Suprapubic skin (tissue), 4 donors: ENCODE results near the gene SCCPDH. TPM values are rescaled to one million over a fixed set of nuclear protein-coding genes. Genes with fewer than 3 reads are reported as not detected.

ENCODE experiments used
- DNase-seq, 2 donors: peaks; one replicate each; pipeline ENCODE4 v3.0.0-alpha.2; 2019; ENCODE audit warnings: low spot score in 2 of 2
- H3K27ac ChIP-seq: fragments of 200-600 bp; sonication (generic); one replicate; pipeline ENCODE4 v1.5.1; 2019
- H3K27me3 ChIP-seq: fragments of 200-600 bp; sonication (generic); one replicate; pipeline ENCODE4 v1.5.1; 2019
- H3K36me3 ChIP-seq: fragments of 200-600 bp; sonication (generic); one replicate; pipeline ENCODE4 v1.5.1; 2019
- H3K4me1 ChIP-seq: fragments of 200-600 bp; sonication (generic); one replicate; pipeline ENCODE4 v1.5.1; 2019
- H3K4me3 ChIP-seq: fragments of 200-600 bp; sonication (generic); one replicate; pipeline ENCODE4 v1.5.1; 2019; ENCODE audit warnings: mild to moderate bottlenecking
- H3K9me3 ChIP-seq: fragments of 200-600 bp; sonication (generic); one replicate; pipeline ENCODE4 v1.5.1; 2019
- EP300 ChIP-seq: sonication (generic); formaldehyde crosslinking; IDR thresholded peaks from one replicate; pipeline ENCODE4 v1.6.1; 2017; ENCODE audit warnings: antibody characterized with exemption
- POLR2A ChIP-seq, 2 donors: fragments of 450-650 bp; IDR thresholded peaks; one replicate each; pipeline ENCODE4 v1.6.1; 2017; ENCODE audit warnings: antibody characterized with exemption in 2 of 2, mild to moderate bottlenecking in 2 of 2, moderate library complexity in 2 of 2
- POLR2AphosphoS5 ChIP-seq, 3 donors: sonication (generic); formaldehyde crosslinking; IDR thresholded peaks; one replicate each; pipeline ENCODE4 v1.6.1; 2017; ENCODE audit warnings: antibody characterized with exemption in 3 of 3
- WGBS: methylation state at CpG from one replicate; pipeline ENCODE4 v1.1.5; 2018; 5-methylcytosine and 5-hydroxymethylcytosine counted together
- total RNA-seq, 4 donors: library from RNA; depleted of rRNA; stranded (reverse); fragments of >200 nt; gene quantifications; one replicate each; pipeline ENCODE4 v1.1.0, GENCODE V29; 2016
- TF ChIP-seq, protein P1 (sequence below), 2 donors: fragments of 200-600 bp in 1 of 2; fragments of 450-650 bp in 1 of 2; sonication (generic) in 1 of 2; IDR thresholded peaks; one replicate each; pipeline ENCODE4 v1.5.1; 2016 to 2019; ENCODE audit warnings: antibody characterized with exemption in 2 of 2, mild to moderate bottlenecking in 1 of 2, moderate library complexity in 1 of 2

The SCCPDH gene
- total RNA-seq, 4 donors from 2014 or later, result 4.0 to 11.2 (median 10.0) TPM

- Histone ChIP-seq H3K9me3 (no peaks in the 10 kb centered on the region), H3K27me3 (no peaks in the 10 kb centered on the region), H3K36me3 (peaks cover 4% of the 10 kb centered on the region), H3K4me1 (no peaks in the 10 kb centered on the region), H3K27ac (no peak overlapping the region), H3K4me3 (no peak overlapping the region)
- TF ChIP-seq, protein P1, sequence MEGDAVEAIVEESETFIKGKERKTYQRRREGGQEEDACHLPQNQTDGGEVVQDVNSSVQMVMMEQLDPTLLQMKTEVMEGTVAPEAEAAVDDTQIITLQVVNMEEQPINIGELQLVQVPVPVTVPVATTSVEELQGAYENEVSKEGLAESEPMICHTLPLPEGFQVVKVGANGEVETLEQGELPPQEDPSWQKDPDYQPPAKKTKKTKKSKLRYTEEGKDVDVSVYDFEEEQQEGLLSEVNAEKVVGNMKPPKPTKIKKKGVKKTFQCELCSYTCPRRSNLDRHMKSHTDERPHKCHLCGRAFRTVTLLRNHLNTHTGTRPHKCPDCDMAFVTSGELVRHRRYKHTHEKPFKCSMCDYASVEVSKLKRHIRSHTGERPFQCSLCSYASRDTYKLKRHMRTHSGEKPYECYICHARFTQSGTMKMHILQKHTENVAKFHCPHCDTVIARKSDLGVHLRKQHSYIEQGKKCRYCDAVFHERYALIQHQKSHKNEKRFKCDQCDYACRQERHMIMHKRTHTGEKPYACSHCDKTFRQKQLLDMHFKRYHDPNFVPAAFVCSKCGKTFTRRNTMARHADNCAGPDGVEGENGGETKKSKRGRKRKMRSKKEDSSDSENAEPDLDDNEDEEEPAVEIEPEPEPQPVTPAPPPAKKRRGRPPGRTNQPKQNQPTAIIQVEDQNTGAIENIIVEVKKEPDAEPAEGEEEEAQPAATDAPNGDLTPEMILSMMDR (IDR thresholded peaks at IDR 0.05), result no peak
- WGBS, result 69% methylated on average over 9 of the region's 9 CpGs
- no peak for DNase-seq
These were observed 23.8 kb downstream of the SCCPDH start for GRCh38 chr1:246748006-246748405.

DNA sequence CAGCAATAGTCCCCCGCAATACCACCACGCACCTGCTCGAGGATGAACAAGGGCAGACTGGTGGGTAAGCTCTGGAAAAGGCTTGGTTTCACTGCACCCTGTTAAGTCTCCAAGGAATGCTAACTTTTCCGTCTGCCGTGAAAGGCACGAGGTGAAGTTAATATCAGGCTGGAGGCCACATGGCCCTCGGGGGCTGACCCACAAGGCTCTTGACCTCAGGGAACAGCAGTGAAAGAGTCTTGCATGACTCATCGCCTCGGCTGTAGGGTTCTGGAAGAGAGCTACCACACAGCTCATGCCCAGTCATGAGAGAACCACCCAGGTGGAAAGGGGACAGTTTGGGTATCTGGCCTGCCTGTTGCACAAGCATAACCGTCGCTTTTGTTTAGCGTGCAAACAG lies 24.7 kb downstream of the SCCPDH start:
- no peaks in the 10 kb centered on the region for H3K4me1 ChIP-seq
- WGBS, result 75% methylated on average over 12 of the region's 12 CpGs
- no peak for TF ChIP-seq EP300
- no peak for TF ChIP-seq POLR2AphosphoS5 (IDR thresholded peaks at IDR 0.05)
- TF ChIP-seq, protein P1 (IDR thresholded peaks at IDR 0.05), result no peak
- TF ChIP-seq POLR2A (IDR thresholded peaks at IDR 0.05), result no peak
- no peak for DNase-seq
- H3K27ac ChIP-seq, result no peak overlapping the region
- no peak overlapping the region for H3K4me3 ChIP-seq
- peaks cover 4% of the 10 kb centered on the region for H3K36me3 ChIP-seq
- H3K9me3 ChIP-seq, result no peaks in the 10 kb centered on the region
- no peaks in the 10 kb centered on the region for H3K27me3 ChIP-seq

DNA sequence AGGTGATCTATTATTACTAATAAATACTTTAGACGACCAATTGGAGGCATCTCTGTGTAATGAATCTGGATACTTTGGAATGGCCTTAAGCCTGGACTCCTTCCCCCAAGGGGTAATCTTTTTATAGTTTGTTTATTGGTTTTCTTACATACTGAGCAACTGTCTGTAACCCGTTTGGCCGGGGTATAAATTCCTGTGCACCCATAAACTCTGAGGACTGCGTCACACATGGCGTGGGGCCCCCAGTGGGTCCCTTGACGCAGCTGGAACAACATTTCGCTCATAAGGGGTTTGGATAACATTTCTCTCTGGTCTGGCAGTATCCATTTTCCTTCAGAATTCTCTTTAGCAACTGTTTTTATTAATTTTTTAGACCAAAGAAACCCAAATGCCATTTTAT lies 26.5 kb downstream of the SCCPDH start:
- no peak for DNase-seq
- Histone ChIP-seq H3K4me3 (no peak overlapping the region), H3K9me3 (no peaks in the 10 kb centered on the region), H3K4me1 (no peaks in the 10 kb centered on the region), H3K27ac (no peak overlapping the region), H3K36me3 (peaks cover 4% of the 10 kb centered on the region), H3K27me3 (no peaks in the 10 kb centered on the region)
- WGBS, result 76% methylated on average over 7 of the region's 7 CpGs
- no peak for TF ChIP-seq POLR2AphosphoS5 (IDR thresholded peaks at IDR 0.05)
- TF ChIP-seq EP300, result no peak
- TF ChIP-seq POLR2A (IDR thresholded peaks at IDR 0.05), result no peak

DNA sequence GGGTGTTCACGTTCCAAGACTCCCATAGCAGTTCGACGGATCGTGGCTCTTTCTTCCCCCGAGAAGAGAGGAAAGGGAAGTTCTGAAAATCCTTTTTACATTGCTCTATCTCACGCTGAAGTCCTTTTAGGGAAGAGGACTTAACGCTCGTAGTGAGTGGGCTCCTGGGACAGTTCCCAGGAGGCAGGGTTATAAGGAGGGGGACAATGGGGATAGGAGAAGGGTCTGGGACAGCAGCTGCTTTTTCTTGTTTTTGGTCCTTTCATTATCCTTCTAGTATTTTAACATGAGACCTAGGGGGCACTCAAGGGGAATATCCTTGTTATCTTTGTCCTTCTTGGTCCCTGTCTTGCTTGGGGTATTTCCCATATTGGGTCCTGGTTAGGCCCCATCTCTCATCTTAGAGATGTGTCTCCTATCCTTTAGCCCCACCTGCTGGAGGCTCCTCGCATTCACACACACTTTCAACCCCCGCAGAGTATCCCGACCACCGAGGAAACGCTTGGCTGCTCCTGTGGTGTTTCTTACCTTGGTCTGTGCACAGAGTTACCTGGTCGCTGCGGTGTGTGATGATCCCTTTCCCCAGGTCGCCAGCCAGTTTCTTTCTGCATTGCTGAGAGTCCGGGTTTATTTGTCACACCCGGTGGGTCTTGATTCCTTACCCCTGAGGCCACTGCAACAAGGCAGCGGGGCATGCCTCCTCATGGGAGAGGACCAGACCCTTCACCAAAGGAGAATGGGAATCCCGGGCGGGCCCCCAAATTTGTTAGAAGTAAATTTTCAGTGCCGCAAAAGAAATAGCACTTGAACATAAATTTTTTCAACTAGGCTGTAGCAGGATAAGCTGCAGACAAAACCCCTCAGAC lies 29.7 kb downstream of the SCCPDH start:
- Histone ChIP-seq H3K4me3 (no peak overlapping the region), H3K27me3 (no peaks in the 10 kb centered on the region), H3K4me1 (no peaks in the 10 kb centered on the region), H3K27ac (no peak overlapping the region), H3K9me3 (no peaks in the 10 kb centered on the region), H3K36me3 (no peaks in the 10 kb centered on the region)
- TF ChIP-seq, protein P1 (IDR thresholded peaks at IDR 0.05), result peak; percentile 59 to 77
- TF ChIP-seq POLR2A (IDR thresholded peaks at IDR 0.05), result no peak
- 56% methylated on average over 22 of the region's 22 CpGs for WGBS
- DNase-seq, result peak in 1 of 2 donors; percentile 67

- H3K27me3 ChIP-seq, result no peaks in the 10 kb centered on the region
- 91% methylated on average over 8 of the region's 8 CpGs for WGBS
- H3K36me3 ChIP-seq, result peaks cover 3% of the 10 kb centered on the region
- H3K4me1 ChIP-seq, result no peaks in the 10 kb centered on the region
- no peak for DNase-seq
- no peaks in the 10 kb centered on the region for H3K9me3 ChIP-seq
- H3K27ac ChIP-seq, result no peak overlapping the region
- H3K4me3 ChIP-seq, result no peak overlapping the region
- TF ChIP-seq POLR2A (IDR thresholded peaks at IDR 0.05) (no peak), POLR2AphosphoS5 (IDR thresholded peaks at IDR 0.05) (no peak), EP300 (no peak)
- TF ChIP-seq, protein P1 (IDR thresholded peaks at IDR 0.05), result no peak
These were observed 31.2 kb downstream of the SCCPDH start for GRCh38 chr1:246755419-246755818.
